Thymus (tissue), 11 donors: ENCODE measurements around the gene SLC4A1AP. TPM values are rescaled to one million over a fixed set of nuclear protein-coding genes. Genes with fewer than 3 reads are reported as not detected.
A peak's percentile ranks its signal among the peaks of the same experiment; 100 is the strongest.
"Not testable (repeated sequence)": the region's sequence is repeated elsewhere in the genome, so short reads cannot be mapped to it uniquely, and the experiment has no call there.

Experiments
- DNase-seq, 9 donors: peaks; one replicate each; pipeline ENCODE4 v3.0.0-alpha.2; 2013; ENCODE audit warnings: low spot score in 9 of 9, low read depth in 6 of 9, missing footprints in 1 of 9
- H3K27ac ChIP-seq, 2 donors: one replicate each; pipeline ENCODE4 v1.5.1; 2013; ENCODE audit warnings: control low read depth in 1 of 2, low read depth in 1 of 2, low read length in 1 of 2, mild to moderate bottlenecking in 1 of 2, moderate library complexity in 1 of 2
- H3K27me3 ChIP-seq, 2 donors: one replicate each; pipeline ENCODE4 v1.5.1; 2013; ENCODE audit warnings: low read length in 1 of 2; ENCODE audit not compliant: control insufficient read depth in 2 of 2, insufficient read depth in 1 of 2
- H3K36me3 ChIP-seq, 2 donors: one replicate each; pipeline ENCODE4 v1.5.1; 2013; ENCODE audit warnings: low read length in 1 of 2, mild to moderate bottlenecking in 1 of 2, moderate library complexity in 1 of 2; ENCODE audit not compliant: control insufficient read depth in 2 of 2, insufficient read depth in 2 of 2
- H3K4me1 ChIP-seq, 2 donors: one replicate each; pipeline ENCODE4 v1.5.1; 2013; ENCODE audit warnings: low read length in 2 of 2; ENCODE audit not compliant: control insufficient read depth in 2 of 2, insufficient read depth in 2 of 2
- H3K4me3 ChIP-seq, 2 donors: one replicate each; pipeline ENCODE4 v1.5.1; 2013; ENCODE audit warnings: low read length in 2 of 2, control low read depth in 1 of 2, mild to moderate bottlenecking in 1 of 2
- H3K9me3 ChIP-seq, 2 donors: one replicate each; pipeline ENCODE4 v1.5.1; 2013; ENCODE audit warnings: low read length in 1 of 2, mild to moderate bottlenecking in 1 of 2; ENCODE audit not compliant: control insufficient read depth in 2 of 2, insufficient read depth in 1 of 2
- WGBS: extraction: QIAGEN DNeasy Blood & Tissue Kit; methylation state at CpG from one replicate; pipeline ENCODE4 v1.1.7; 2013; 5-methylcytosine and 5-hydroxymethylcytosine counted together
- polyA plus RNA-seq: library from polyadenylated mRNA; stranded (reverse); fragments of 200-250 nt; gene quantifications from one replicate; pipeline ENCODE4 v1.2.3, GENCODE V29; 2013
- total RNA-seq: library from RNA; stranded (reverse); fragments of 120-200 nt; gene quantifications from one replicate; pipeline ENCODE4 v1.2.4, GENCODE V29; 2013
- donor health status: healthy.

The SLC4A1AP gene
- total and polyA plus RNA-seq, 2 donors = 21.7 to 27.1 TPM

- peaks cover 15 to 17% of the 10 kb centered on the region in 2 donors for H3K4me1 ChIP-seq
- H3K27ac ChIP-seq = peak overlapping the region; percentile 92 to 94
- 4% methylated on average over 28 of the region's 28 CpGs for WGBS
- peak overlapping the region; percentile 81 to 98 for H3K4me3 ChIP-seq
- peak in 3 of 9 donors; percentile 1 to 11 (median 6) for DNase-seq
- H3K9me3 ChIP-seq = peaks cover 0 to 9% of the 10 kb centered on the region in 2 donors
- H3K36me3 ChIP-seq = peaks cover 28 to 34% of the 10 kb centered on the region in 2 donors
- H3K27me3 ChIP-seq = no peaks in the 10 kb centered on the region
These were observed 475 bp downstream of the SLC4A1AP start for GRCh38 chr2:27664154-27664574.

- peaks cover 15 to 17% of the 10 kb centered on the region in 2 donors for H3K4me1 ChIP-seq
- H3K36me3 ChIP-seq = peaks cover 28 to 34% of the 10 kb centered on the region in 2 donors
- 91% methylated on average over 16 of the region's 16 CpGs for WGBS
- no peaks in the 10 kb centered on the region for H3K27me3 ChIP-seq
- H3K9me3 ChIP-seq = peaks cover 0 to 9% of the 10 kb centered on the region in 2 donors
- H3K4me3 ChIP-seq = peak overlapping the region; percentile 81 to 98
- H3K27ac ChIP-seq = no peak overlapping the region
- no peak for DNase-seq
These were observed 1.1 kb downstream of the SLC4A1AP start for GRCh38 chr2:27664622-27665363.

GRCh38 chr2:27667446-27667845 is 3.8 kb downstream of the SLC4A1AP start:
- peaks cover 15% of the 10 kb centered on the region in 2 donors for H3K36me3 ChIP-seq
- DNase-seq = no peak
- 69% methylated on average over 1 of the region's 1 CpG for WGBS
- H3K27me3 ChIP-seq = no peaks in the 10 kb centered on the region
- H3K4me1 ChIP-seq = peaks cover 15 to 16% of the 10 kb centered on the region in 2 donors
- peaks cover 0 to 9% of the 10 kb centered on the region in 2 donors for H3K9me3 ChIP-seq
- no peak overlapping the region for H3K4me3 ChIP-seq
- no peak overlapping the region for H3K27ac ChIP-seq

- H3K9me3 ChIP-seq = no peaks in the 10 kb centered on the region
- peaks cover 19 to 32% of the 10 kb centered on the region in 2 donors for H3K36me3 ChIP-seq
- H3K4me3 ChIP-seq = no peak overlapping the region
- no peaks in the 10 kb centered on the region for H3K4me1 ChIP-seq
- no peaks in the 10 kb centered on the region for H3K27me3 ChIP-seq
- no peak for DNase-seq
- H3K27ac ChIP-seq = no peak overlapping the region
- over 99% methylated on average over 4 of the region's 4 CpGs for WGBS
These were observed 7.5 kb downstream of the SLC4A1AP start for GRCh38 chr2:27671235-27671634.

GRCh38 chr2:27672723-27673486 is 9.2 kb downstream of the SLC4A1AP start:
- Histone ChIP-seq H3K27ac (no peak overlapping the region), H3K27me3 (no peaks in the 10 kb centered on the region), H3K4me3 (no peak overlapping the region), H3K36me3 (peaks cover 15 to 39% of the 10 kb centered on the region in 2 donors), H3K4me1 (no peaks in the 10 kb centered on the region), H3K9me3 (no peaks in the 10 kb centered on the region)
- no peak for DNase-seq
- WGBS = 94% methylated on average over 5 of the region's 5 CpGs

- Histone ChIP-seq H3K4me1 (no peaks in the 10 kb centered on the region), H3K9me3 (no peaks in the 10 kb centered on the region), H3K27ac (no peak overlapping the region), H3K4me3 (no peak overlapping the region), H3K27me3 (no peaks in the 10 kb centered on the region), H3K36me3 (peaks cover 18 to 46% of the 10 kb centered on the region in 2 donors)
- WGBS = 95% methylated on average over 2 of the region's 2 CpGs
- no peak for DNase-seq
These were observed 16.9 kb downstream of the SLC4A1AP start for GRCh38 chr2:27680571-27680970.

GRCh38 chr2:27681841-27682240 is 18.2 kb downstream of the SLC4A1AP start:
- no peak overlapping the region for H3K27ac ChIP-seq
- peaks cover 24 to 52% of the 10 kb centered on the region in 2 donors for H3K36me3 ChIP-seq
- H3K27me3 ChIP-seq = no peaks in the 10 kb centered on the region
- no peaks in the 10 kb centered on the region for H3K9me3 ChIP-seq
- no peaks in the 10 kb centered on the region for H3K4me1 ChIP-seq
- no peak overlapping the region for H3K4me3 ChIP-seq
- DNase-seq = no peak
- 98% methylated on average over 1 of the region's 1 CpG for WGBS

- DNase-seq, H3K9me3 ChIP-seq, H3K4me1 ChIP-seq, H3K27me3 ChIP-seq, H3K27ac ChIP-seq, H3K4me3 ChIP-seq: not testable (repeated sequence)
- WGBS = 95% methylated on average over 7 of the region's 7 CpGs
- H3K36me3 ChIP-seq = peaks cover 25 to 54% of the 10 kb centered on the region in 2 donors
These were observed 18.7 kb downstream of the SLC4A1AP start for GRCh38 chr2:27682334-27682771.
